Tibial nerve (tissue), 4 donors: ENCODE measurements around the gene CKAP5. TPM values are rescaled to one million over a fixed set of nuclear protein-coding genes. Genes with fewer than 3 reads are reported as not detected.

Experiments used
- DNase-seq, 2 donors: peaks; one replicate each; pipeline ENCODE4 v3.0.0-alpha.2; 2019; ENCODE audit warnings: low spot score in 2 of 2
- H3K27ac ChIP-seq, 4 donors: fragments of 200-600 bp; sonication (generic) in 3 of 4; one replicate each; pipeline ENCODE4 v1.5.1; 2017 to 2019; ENCODE audit warnings: mild to moderate bottlenecking in 1 of 4
- H3K27me3 ChIP-seq, 2 donors: fragments of 200-600 bp; sonication (generic) in 1 of 2; one replicate each; pipeline versions ENCODE4 v1.5.1 to v1.6.0; 2017 to 2019
- H3K36me3 ChIP-seq, 3 donors: fragments of 200-600 bp; sonication (generic); one replicate each; pipeline ENCODE4 v1.5.1; 2018 to 2019
- H3K4me1 ChIP-seq, 4 donors: fragments of 200-600 bp; sonication (generic) in 3 of 4; one replicate each; pipeline ENCODE4 v1.5.1; 2017 to 2019
- H3K4me3 ChIP-seq, 4 donors: fragments of 200-600 bp; sonication (generic) in 3 of 4; one replicate each; pipeline ENCODE4 v1.5.1; 2017 to 2019; ENCODE audit warnings: mild to moderate bottlenecking in 1 of 4, moderate library complexity in 1 of 4
- H3K9me3 ChIP-seq, 4 donors: fragments of 200-600 bp; sonication (generic) in 3 of 4; one replicate each; pipeline ENCODE4 v1.5.1; 2017 to 2019
- EP300 ChIP-seq, 2 donors: sonication (generic); formaldehyde crosslinking; IDR thresholded peaks; one replicate each; pipeline ENCODE4 v1.6.1; 2017; ENCODE audit warnings: antibody characterized with exemption in 2 of 2, mild to moderate bottlenecking in 1 of 2
- POLR2A ChIP-seq, 2 donors: fragments of 450-650 bp; IDR thresholded peaks; one replicate each; pipeline ENCODE4 v1.6.1; 2017; ENCODE audit warnings: antibody characterized with exemption in 2 of 2, mild to moderate bottlenecking in 2 of 2, moderate library complexity in 2 of 2
- WGBS, 2 donors: methylation state at CpG; one replicate each; pipeline ENCODE4 v1.1.5; 2018; 5-methylcytosine and 5-hydroxymethylcytosine counted together
- total RNA-seq, 4 donors: library from RNA; depleted of rRNA; stranded (reverse); fragments of >200 nt; gene quantifications; one replicate each; pipeline ENCODE4 v1.1.0, GENCODE V29; 2016
- TF ChIP-seq, protein P1 (sequence below), 5 experiments: fragments of 200-600 bp in 3 of 5; fragments of 450-650 bp in 2 of 5; sonication (generic) in 3 of 5; IDR thresholded peaks; one replicate each; pipeline ENCODE4 v1.5.1; 2016 to 2019; ENCODE audit warnings: antibody characterized with exemption in 5 of 5, mild to moderate bottlenecking in 3 of 5, moderate library complexity in 2 of 5

Gene CKAP5
- total RNA-seq, 4 donors from 2014 or later, result 36.9 to 52.7 (median 47.7) TPM

DNA sequence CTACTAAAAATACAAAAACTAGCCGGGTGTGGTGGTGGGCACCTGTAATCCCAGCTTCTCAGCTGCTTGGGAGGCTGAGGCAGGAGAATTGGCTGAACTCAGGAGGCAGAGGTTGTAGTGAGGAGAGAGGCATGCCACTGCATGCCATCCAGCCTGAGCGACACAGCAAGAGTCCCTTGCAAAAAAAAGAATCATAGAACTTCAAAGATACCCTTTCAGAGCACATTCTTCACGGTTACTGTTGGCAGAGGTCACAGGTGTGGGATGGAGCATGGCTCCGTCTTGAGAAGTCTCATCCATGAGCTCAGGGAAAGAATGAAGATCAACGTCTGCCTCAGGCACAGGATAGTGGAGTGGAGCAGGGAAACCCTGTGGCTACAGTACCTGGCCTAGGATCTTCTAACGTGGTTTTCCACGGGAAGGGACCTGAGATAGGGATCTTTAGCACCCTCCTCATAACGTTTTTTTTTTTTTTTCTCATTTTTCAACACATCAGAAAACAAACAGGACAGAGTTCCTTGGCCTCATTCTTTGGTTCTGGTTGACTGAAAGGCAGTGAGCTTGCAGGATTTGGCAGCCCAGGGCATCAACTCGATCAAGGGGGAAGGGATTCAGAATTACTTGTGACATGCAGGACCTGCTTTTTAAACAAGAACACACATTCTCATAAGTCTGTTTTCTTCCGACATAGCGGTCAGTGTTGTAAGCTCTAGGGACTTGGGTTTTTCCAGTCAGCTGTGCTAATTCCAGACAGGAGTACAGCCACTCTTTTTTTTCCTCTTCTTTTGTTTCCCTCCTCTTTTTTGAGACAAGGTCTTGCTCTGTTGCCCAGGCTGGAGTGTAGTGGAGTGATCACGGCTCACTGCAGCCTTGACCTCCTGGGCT, 104.2 kb downstream of the CKAP5 start:
- Histone ChIP-seq H3K9me3 (no peaks in the 10 kb centered on the region), H3K27ac (no peak overlapping the region), H3K4me3 (no peak overlapping the region), H3K27me3 (no peaks in the 10 kb centered on the region), H3K36me3 (peaks cover 0 to 71% (median 6%) of the 10 kb centered on the region in 3 donors), H3K4me1 (peaks cover 0 to 4% (median 0%) of the 10 kb centered on the region in 4 donors)
- TF ChIP-seq POLR2A (IDR thresholded peaks at IDR 0.05), result no peak
- peak in 1 of 2 donors; percentile 24 for TF ChIP-seq EP300 (IDR thresholded peaks at IDR 0.05)
- DNase-seq, result no peak
- 66 to 73% methylated on average over 12 of the region's 12 CpGs for WGBS, 2 donors

DNA sequence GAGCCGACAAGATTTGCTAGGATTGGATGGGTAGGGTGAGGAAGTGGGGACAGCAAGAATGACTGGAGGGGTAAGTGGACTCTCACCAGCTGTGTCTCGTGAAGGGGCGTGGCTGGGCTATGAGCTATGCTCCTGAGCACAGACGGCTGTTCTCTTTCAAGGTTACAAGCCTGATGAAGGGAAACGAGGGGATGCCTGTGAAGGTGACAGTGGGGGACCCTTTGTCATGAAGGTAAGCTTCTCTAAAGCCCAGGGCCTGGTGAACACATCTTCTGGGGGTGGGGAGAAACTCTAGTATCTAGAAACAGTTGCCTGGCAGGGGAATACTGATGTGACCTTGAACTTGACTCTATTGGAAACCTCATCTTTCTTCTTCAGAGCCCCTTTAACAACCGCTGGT, 107.2 kb downstream of the CKAP5 start:
- no peak overlapping the region for H3K4me3 ChIP-seq
- H3K4me1 ChIP-seq, result peaks cover 0 to 4% (median 0%) of the 10 kb centered on the region in 4 donors
- H3K27me3 ChIP-seq, result no peaks in the 10 kb centered on the region
- TF ChIP-seq EP300 (IDR thresholded peaks at IDR 0.05), result no peak
- TF ChIP-seq POLR2A (IDR thresholded peaks at IDR 0.05), result no peak
- TF ChIP-seq, protein P1, sequence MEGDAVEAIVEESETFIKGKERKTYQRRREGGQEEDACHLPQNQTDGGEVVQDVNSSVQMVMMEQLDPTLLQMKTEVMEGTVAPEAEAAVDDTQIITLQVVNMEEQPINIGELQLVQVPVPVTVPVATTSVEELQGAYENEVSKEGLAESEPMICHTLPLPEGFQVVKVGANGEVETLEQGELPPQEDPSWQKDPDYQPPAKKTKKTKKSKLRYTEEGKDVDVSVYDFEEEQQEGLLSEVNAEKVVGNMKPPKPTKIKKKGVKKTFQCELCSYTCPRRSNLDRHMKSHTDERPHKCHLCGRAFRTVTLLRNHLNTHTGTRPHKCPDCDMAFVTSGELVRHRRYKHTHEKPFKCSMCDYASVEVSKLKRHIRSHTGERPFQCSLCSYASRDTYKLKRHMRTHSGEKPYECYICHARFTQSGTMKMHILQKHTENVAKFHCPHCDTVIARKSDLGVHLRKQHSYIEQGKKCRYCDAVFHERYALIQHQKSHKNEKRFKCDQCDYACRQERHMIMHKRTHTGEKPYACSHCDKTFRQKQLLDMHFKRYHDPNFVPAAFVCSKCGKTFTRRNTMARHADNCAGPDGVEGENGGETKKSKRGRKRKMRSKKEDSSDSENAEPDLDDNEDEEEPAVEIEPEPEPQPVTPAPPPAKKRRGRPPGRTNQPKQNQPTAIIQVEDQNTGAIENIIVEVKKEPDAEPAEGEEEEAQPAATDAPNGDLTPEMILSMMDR (IDR thresholded peaks at IDR 0.05), result no peak
- no peaks in the 10 kb centered on the region for H3K9me3 ChIP-seq
- H3K36me3 ChIP-seq, result peaks cover 0 to 41% (median 6%) of the 10 kb centered on the region in 3 donors
- 69 to 70% methylated on average over 6 of the region's 6 CpGs for WGBS, 2 donors
- no peak overlapping the region for H3K27ac ChIP-seq
- DNase-seq, result no peak

DNA sequence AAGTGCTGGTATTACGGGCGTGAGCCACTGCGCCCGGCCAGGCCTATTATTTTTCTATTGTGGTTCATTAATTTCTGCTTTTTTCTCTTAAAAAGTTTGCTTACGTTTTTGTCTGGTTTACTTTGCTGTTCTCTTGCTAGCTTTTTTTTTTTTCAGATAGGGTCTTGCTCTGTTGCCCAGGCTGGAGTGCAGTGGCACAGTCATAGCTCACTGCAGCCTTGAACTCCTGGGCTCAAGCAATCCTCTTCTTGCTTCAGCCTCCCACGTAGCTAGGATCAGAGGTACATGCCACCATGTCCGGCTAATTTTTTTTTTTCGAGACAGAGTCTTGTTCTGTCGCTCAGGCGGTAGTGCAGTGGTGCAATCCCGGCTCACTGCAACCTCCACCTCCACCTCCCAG, 108.4 kb downstream of the CKAP5 start:
- H3K4me1 ChIP-seq, result peaks cover 0 to 4% (median 0%) of the 10 kb centered on the region in 4 donors
- no peaks in the 10 kb centered on the region for H3K27me3 ChIP-seq
- no peak overlapping the region for H3K4me3 ChIP-seq
- no peak for TF ChIP-seq POLR2A (IDR thresholded peaks at IDR 0.05)
- TF ChIP-seq, protein P1 (IDR thresholded peaks at IDR 0.05), result no peak
- no peak for TF ChIP-seq EP300 (IDR thresholded peaks at IDR 0.05)
- WGBS, 2 donors, result 93 to 94% methylated on average over 11 of the region's 11 CpGs
- H3K27ac ChIP-seq, result no peak overlapping the region
- H3K9me3 ChIP-seq, result no peaks in the 10 kb centered on the region
- H3K36me3 ChIP-seq, result peaks cover 0 to 29% (median 6%) of the 10 kb centered on the region in 3 donors
- DNase-seq, result no peak

DNA sequence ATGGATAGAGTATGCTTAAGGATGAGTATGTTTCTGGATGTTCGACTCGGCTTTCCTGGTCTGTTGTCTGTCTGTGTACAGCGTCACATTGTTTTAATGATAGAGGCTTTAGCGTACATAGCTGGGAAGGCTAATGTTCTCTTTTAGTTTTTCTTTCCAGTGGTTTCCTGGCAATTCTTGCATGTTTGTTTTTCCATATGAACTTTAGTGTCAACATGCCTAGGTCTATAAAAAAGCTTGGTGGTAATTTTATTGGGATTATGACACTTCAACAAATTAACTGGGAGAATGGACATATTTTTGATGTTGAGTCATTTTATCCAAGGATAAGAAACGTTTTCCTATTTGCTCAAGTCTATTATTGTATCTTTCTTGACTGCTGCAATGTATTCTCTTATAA, 109.5 kb downstream of the CKAP5 start:
- TF ChIP-seq EP300 (IDR thresholded peaks at IDR 0.05) (no peak), POLR2A (IDR thresholded peaks at IDR 0.05) (no peak)
- TF ChIP-seq, protein P1 (IDR thresholded peaks at IDR 0.05), result no peak
- Histone ChIP-seq H3K36me3 (peaks cover 0 to 18% (median 4%) of the 10 kb centered on the region in 3 donors), H3K4me3 (no peak overlapping the region), H3K27ac (no peak overlapping the region), H3K4me1 (peaks cover 0 to 1% (median 0%) of the 10 kb centered on the region in 4 donors), H3K27me3 (no peaks in the 10 kb centered on the region), H3K9me3 (no peaks in the 10 kb centered on the region)
- WGBS, 2 donors, result 56 to 61% methylated on average over 5 of the region's 5 CpGs
- no peak for DNase-seq

DNA sequence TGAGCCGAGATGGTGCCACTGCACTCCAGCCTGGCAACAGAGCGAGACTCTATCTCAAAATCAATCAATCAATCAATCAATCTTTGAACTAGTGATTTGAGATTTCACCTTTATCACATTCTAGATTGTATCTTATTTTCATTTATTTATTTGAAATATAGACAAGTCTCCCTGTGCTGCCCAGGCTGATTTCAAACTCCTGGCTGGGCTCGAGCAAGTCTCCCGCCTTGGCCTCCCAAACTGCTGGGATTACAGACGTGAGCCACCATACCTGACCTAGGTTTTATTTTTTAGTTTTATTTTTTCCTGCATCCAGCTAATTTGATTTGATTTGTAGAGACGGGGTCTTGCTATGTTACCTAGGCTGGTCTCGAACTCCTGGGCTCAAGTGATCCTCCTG, 109.9 kb downstream of the CKAP5 start:
- no peak overlapping the region for H3K27ac ChIP-seq
- TF ChIP-seq POLR2A (IDR thresholded peaks at IDR 0.05) (no peak), EP300 (IDR thresholded peaks at IDR 0.05) (no peak)
- TF ChIP-seq, protein P1 (IDR thresholded peaks at IDR 0.05), result no peak
- no peaks in the 10 kb centered on the region for H3K4me1 ChIP-seq
- 84 to 92% methylated on average over 7 of the region's 7 CpGs for WGBS, 2 donors
- no peaks in the 10 kb centered on the region for H3K27me3 ChIP-seq
- H3K9me3 ChIP-seq, result no peaks in the 10 kb centered on the region
- DNase-seq, result no peak
- H3K4me3 ChIP-seq, result no peak overlapping the region
- H3K36me3 ChIP-seq, result peaks cover 0 to 14% (median 0%) of the 10 kb centered on the region in 3 donors
